Glomerular endothelial cell (primary cell): ENCODE measurements around the gene TNRC6C. TPM values are rescaled to one million over a fixed set of nuclear protein-coding genes. Genes with fewer than 3 reads are reported as not detected.

Source experiments
- DNase-seq: peaks from one replicate; pipeline ENCODE4 v3.0.0-alpha.2; 2011; ENCODE audit warnings: low read depth, low spot score; ENCODE audit errors: extremely low read depth
- total RNA-seq: library from RNA; depleted of rRNA; stranded (reverse); fragments of >200 nt; gene quantifications from 2 replicates; pipeline ENCODE4 v1.2.3, GENCODE V29; 2015

The TNRC6C gene
- total RNA-seq, 1 donor from 2014 or later = 8.0 TPM

DNA sequence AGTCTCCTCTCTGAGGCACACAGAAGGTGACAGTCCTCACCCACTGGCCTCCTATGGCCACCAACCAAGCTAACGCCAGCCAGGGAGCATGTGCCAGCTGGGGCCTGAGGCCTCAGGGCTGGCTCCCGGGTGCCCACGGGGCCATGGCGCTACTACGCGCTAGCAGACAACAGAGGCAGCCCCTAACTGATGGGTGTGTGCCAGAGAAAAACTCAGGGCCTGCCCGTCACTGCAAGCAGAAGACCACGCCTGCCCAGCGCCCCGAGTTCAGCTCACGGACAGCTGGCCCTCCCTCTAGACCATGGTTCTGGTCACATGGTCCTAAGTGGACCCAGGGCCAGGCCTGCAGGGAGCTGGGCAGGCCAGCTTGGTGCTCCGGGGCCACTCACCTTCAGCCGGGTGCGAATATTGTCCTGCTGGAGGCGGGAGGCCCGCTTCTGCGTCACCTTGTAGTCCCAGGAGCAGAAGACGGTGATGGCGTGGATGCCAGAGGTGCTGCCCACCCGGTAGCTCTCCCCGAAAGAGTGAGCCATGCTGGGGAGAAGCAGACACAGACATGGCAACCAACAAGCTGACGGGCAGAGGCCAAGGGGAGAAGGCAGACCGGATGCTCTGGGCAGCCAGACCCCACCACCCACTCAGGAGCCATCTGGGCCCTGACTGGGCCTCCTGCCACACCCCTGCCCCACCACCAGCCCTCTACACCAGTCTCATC, 163.9 kb downstream of the TNRC6C start:
- DNase-seq = no peak

GRCh38 chr17:78122931-78123249, 164.4 kb downstream of the TNRC6C start:
- DNase-seq = no peak

DNA sequence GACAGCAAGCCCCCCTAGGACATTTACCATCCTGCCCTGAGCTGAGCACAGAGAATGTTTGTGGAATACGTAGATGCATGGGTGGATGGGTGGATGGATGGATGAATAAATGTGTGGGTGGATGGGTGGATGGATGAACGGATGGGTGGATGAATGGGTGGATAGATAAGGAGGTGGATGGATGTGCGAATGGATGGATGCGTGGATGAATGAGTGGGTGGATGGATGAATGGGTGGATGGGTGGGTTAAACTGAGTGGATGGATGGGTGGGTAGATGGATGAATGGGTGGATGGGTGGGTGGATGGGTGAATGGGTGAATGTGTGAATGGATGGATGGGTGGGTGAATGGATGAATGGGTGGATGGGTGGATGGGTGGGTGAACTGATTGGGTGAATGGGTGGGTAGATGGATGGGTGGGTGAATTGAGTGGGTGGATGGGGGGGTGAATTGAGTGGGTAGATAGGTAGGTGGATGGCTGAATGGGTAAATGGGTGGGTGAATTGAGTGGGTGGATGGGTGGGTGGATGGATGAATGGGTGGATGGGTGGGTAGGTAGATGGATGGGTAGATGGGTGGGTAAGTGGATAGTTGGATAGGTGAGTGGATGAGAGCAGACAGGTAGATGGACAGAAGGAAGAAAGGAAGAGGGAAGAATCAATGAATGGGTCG, 164.9 kb downstream of the TNRC6C start:
- DNase-seq = no peak

- DNase-seq = no peak
Observed at GRCh38 chr17:78124081-78124835, 165.8 kb downstream of the TNRC6C start.

GRCh38 chr17:78124836-78125137, 166.3 kb downstream of the TNRC6C start:
- DNase-seq = no peak

- no peak for DNase-seq
Observed at GRCh38 chr17:78125138-78125913, 166.8 kb downstream of the TNRC6C start.

- DNase-seq = no peak
Observed at GRCh38 chr17:78125976-78126894, 167.7 kb downstream of the TNRC6C start.

GRCh38 chr17:78126895-78127238, 168.4 kb downstream of the TNRC6C start:
- DNase-seq = no peak

DNA sequence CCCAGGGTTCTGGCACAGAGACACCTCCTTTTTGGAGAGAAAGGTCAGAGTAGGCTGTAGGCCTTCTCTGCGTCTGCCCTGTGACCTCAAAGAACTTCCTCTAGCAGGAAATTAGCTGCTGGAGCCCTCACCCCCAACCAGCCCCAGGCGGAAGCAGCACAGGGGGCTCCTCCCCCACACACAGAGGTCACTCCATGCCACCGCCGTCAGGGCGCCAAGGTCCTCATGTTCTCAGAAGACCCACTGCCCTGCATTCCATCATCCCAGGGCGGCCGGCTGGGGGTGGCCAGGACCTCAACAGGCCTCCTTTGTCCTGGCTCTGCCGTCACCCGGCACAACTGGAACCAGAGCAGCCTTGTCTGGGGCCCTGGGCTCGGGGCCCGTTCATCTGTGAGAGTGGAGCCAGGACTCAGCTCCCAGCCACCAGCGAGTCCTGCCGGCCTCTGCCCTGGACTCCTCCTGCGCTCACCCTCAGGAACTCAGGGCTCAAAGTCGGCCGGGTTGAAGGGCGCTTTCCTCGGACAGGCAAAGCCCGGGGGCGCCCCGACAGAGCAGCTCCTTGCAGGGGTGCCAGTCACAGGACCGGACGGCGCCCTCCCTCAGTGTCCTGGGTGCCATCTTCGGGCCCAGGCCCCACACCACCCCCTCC, 168.9 kb downstream of the TNRC6C start:
- no peak for DNase-seq

- no peak for DNase-seq
Observed at GRCh38 chr17:78127888-78128550, 169.5 kb downstream of the TNRC6C start.

DNA sequence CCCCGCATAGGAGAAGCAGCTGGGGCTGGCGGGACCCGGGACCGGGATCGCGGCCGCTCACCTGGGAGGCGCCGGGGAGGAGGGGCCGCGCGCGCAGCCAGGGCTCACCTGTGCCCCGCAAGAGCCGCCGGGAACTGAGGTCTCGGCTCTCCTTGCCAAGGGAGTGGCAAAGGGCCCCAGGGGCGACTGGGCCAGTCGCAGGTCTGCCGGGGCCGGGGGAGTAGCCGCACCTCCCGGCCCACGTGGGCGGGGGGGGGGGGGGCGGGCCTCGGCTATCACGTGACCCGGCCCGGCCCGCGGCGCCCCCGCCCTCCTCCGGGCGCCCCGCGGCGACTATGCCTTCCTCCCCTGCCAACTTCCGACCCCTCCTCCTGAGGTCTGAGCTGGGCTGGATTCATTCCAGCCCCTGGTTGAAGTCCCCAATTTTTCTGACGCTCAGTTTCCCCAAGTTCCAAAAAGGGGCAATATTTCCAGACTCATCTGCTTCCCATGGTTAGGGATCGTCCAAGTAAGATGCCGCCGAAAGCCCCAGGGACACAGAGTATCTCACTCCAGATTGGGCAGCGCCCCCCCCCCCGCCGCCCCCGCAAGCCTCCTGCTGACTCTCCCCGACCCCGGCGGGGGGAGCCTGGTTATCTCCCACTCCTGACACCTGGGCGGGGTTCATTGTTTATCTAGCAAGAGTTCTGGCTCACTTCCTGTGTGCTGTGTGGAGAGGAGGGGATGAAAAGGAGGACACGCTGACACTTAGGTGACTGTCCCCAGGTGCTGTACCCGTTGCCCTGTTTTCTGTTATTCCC, 170.2 kb downstream of the TNRC6C start, which contains the start of gene TMC6:
Gene TMC6, minus strand, starts transcription at position 205 of the 800 bp plus-strand sequence. CDS start 1,923 bp downstream, outside the sequence.
- DNase-seq = no peak

DNA sequence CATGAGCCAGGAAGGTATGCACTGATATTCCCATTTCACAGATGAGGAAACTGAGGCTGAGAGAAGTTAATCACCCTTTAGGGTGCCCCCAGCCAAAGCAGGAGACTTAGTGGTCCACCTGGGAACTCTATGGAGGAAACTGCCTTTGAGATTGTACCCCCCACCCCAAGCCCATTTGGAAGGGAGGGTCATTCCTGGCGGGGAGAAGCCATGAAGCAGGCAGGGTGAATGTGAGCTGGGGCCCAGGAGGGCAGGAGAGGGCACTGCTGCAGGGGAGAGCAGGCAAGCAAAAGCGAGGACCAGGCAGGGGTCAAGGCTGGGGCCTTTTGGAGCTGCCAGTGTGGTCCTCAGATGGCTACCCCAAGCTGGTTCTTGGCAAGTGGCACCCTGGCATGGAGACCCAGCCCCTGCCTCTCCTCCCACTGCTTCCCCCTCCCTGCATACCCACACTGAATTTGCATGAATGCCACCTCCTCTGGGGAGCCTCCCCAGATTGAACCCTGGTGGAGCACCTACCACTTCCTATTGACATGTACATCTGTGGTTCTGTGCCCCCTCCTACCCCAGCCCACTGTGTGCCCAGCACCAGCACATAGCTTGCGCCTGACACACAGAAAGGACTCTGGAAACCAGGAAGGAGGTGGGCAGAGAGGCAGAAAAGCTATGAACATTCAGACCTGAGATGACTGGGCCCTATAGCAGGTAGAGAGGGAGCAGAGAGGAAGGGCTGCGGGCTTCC, 171.0 kb downstream of the TNRC6C start:
- no peak for DNase-seq

- DNase-seq = no peak
Observed at GRCh38 chr17:78130090-78130436, 171.6 kb downstream of the TNRC6C start.

- no peak for DNase-seq
Observed at GRCh38 chr17:78130437-78131101, 172.1 kb downstream of the TNRC6C start, which contains the start of gene TMC8. Gene TMC8 (plus strand): TSS chr17:78130771. CDS start chr17:78131589, 818 bp downstream.

DNA sequence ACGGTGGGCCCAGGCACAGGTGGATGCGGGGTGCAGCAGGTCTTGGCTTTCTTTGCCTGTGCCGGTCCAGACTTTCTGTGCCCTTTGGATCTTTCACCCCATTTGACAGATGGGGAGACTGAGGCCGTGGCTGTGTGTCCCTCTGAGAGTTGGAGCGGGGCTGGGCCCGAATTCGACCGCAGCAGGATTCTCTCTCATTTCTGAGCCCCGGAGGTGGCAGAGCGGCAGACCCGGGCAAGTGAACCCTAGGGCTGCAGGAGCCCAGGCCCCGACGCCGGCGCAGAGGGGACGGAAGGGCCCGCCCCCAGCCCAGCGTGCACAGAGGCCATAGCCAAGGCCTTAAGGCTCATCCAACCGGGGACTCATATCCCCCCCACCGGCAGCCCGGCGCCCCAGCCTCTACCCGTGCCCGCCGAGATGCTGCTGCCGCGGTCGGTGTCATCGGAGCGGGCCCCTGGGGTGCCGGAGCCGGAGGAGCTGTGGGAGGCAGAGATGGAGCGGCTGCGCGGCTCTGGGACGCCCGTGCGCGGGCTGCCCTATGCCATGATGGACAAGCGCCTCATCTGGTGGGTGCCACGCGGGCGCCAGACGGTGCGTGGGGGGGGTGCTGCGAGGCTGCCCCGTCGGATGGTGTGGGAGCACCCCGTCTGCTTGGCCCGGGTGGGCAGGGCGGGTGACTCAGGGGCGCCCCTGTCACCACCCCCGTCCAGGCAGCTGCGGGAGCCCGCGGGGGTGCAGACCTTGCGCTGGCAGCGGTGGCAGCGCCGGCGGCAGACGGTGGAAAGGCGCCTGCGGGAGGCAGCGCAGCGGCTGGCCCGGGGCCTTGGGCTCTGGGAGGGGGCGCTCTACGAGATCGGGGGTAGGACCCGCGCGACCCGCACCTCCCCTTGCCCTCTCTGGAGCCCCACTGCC, 172.9 kb downstream of the TNRC6C start:
- no peak for DNase-seq

DNA sequence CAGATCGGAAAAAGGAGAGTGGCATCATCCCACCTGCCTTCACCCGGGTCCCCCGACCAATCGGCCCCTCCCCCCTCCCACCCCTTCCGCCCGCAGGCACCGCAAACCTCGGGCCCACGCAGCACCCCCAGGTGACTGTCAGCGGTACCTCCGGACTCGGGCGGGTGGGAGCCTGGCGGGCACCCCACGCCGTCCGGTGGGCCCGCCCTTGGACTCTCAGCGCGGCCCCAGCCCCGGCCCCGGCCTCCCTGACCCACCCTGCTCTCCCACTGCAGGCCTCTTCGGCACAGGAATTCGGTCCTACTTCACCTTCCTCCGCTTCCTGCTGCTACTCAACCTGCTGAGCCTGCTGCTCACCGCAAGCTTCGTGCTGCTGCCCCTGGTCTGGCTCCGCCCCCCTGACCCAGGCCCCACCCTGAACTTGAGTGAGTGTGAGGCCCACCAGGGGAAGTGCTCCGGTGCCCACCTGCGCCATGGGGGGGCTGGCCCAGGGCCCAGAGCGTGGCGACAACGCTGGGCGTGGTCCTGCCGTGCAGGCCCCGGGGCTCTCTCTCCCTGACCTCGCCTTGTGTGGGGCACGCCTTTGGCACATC, 173.7 kb downstream of the TNRC6C start:
- no peak for DNase-seq
